ENCODE results near the gene DEXI.
A peak's percentile ranks its signal among the peaks of the same experiment; 100 is the strongest.
"Not testable (repeated sequence)": the region's sequence is repeated elsewhere in the genome, so short reads cannot be mapped to it uniquely, and the experiment has no call there.

Gene DEXI

GRCh38 chr16:10944249-10945064, 2.2 kb upstream of the DEXI start, which contains the start of gene CLEC16A:
TSS of gene CLEC16A (plus strand) at chr16:10944564. CDS start at chr16:10944718, 154 bp downstream.
- Histone ChIP-seq H3K4me1 (ENCODE audit: control insufficient read depth in 5 of 5, insufficient read depth in 5 of 5, low read length in 5 of 5) (peaks cover 21 to 67% (median 61%) of the 10 kb centered on the region in 5 donors), H3K27me3 (ENCODE audit: control insufficient read depth in 5 of 5, insufficient read depth in 4 of 5, low read length in 5 of 5) (no peaks in the 10 kb centered on the region)

GRCh38 chr16:10943064-10943353, 741 bp upstream of the DEXI start:
- peaks cover 0 to 3% (median 0%) of the 10 kb centered on the region in 5 donors for H3K36me3 ChIP-seq (ENCODE audit: control insufficient read depth in 5 of 5, insufficient read depth in 5 of 5, low read length in 5 of 5)
- peak overlapping the region; percentile 46 for H3K27ac ChIP-seq (ENCODE audit: low read depth, low read length)
- no peak overlapping the region for H3K9ac ChIP-seq (ENCODE audit: low read length in 5 of 5)
- peak overlapping the region; percentile 65 to 84 (median 78) for H3K4me3 ChIP-seq (ENCODE audit: low read depth in 1 of 5, low read length in 5 of 5)
- peaks cover 26 to 75% (median 67%) of the 10 kb centered on the region in 5 donors for H3K4me1 ChIP-seq (ENCODE audit: control insufficient read depth in 5 of 5, insufficient read depth in 5 of 5, low read length in 5 of 5)
- H3K9me3 ChIP-seq (ENCODE audit: control insufficient read depth in 5 of 5, low read length in 5 of 5), result no peaks in the 10 kb centered on the region
- H3K27me3 ChIP-seq (ENCODE audit: control insufficient read depth in 5 of 5, insufficient read depth in 4 of 5, low read length in 5 of 5), result no peaks in the 10 kb centered on the region

More at GRCh38 chr16:10944249-10945064, 2.2 kb upstream of the DEXI start, which contains the start of gene CLEC16A:
- Histone ChIP-seq H3K4me3 (ENCODE audit: low read depth in 1 of 5, low read length in 5 of 5) (peak within 1 kb of the TSS; percentile 80 to 86 (median 83)), H3K9ac (ENCODE audit: low read length in 5 of 5) (peak within 1 kb of the TSS; percentile 35 to 88 (median 70)), H3K36me3 (ENCODE audit: control insufficient read depth in 5 of 5, insufficient read depth in 5 of 5, low read length in 5 of 5) (peaks cover 0 to 3% (median 0%) of the 10 kb centered on the region in 5 donors), H3K27ac (ENCODE audit: low read depth, low read length) (peak within 1 kb of the TSS; percentile 54), H3K9me3 (ENCODE audit: control insufficient read depth in 5 of 5, low read length in 5 of 5) (no peaks in the 10 kb centered on the region)

- H3K27me3 ChIP-seq (ENCODE audit: control insufficient read depth in 5 of 5, insufficient read depth in 4 of 5, low read length in 5 of 5); H3K9me3 ChIP-seq (ENCODE audit: control insufficient read depth in 5 of 5, low read length in 5 of 5); H3K36me3 ChIP-seq (ENCODE audit: control insufficient read depth in 5 of 5, insufficient read depth in 5 of 5, low read length in 5 of 5): not testable (repeated sequence)
- peak overlapping the region; percentile 37 for H3K27ac ChIP-seq (ENCODE audit: low read depth, low read length)
- peak overlapping the region in 4 of 5 donors; percentile 65 to 81 (median 76) for H3K4me3 ChIP-seq (ENCODE audit: low read depth in 1 of 5, low read length in 5 of 5)
- H3K4me1 ChIP-seq (ENCODE audit: control insufficient read depth in 5 of 5, insufficient read depth in 5 of 5, low read length in 5 of 5), result peaks cover 36 to 85% (median 78%) of the 10 kb centered on the region in 5 donors
- H3K9ac ChIP-seq (ENCODE audit: low read length in 5 of 5), result peak overlapping the region in 4 of 5 donors; percentile 35 to 81 (median 58)
These were observed 325 bp downstream of the DEXI start for GRCh38 chr16:10941935-10942351.

- H3K4me3 ChIP-seq (ENCODE audit: low read depth in 1 of 5, low read length in 5 of 5), result peak overlapping the region; percentile 65 to 81 (median 78)
- peaks cover 0 to 7% (median 0%) of the 10 kb centered on the region in 5 donors for H3K36me3 ChIP-seq (ENCODE audit: control insufficient read depth in 5 of 5, insufficient read depth in 5 of 5, low read length in 5 of 5)
- no peaks in the 10 kb centered on the region for H3K9me3 ChIP-seq (ENCODE audit: control insufficient read depth in 5 of 5, low read length in 5 of 5)
- H3K27me3 ChIP-seq (ENCODE audit: control insufficient read depth in 5 of 5, insufficient read depth in 4 of 5, low read length in 5 of 5), result no peaks in the 10 kb centered on the region
- peak overlapping the region; percentile 54 to 95 (median 83) for H3K9ac ChIP-seq (ENCODE audit: low read length in 5 of 5)
- peak overlapping the region; percentile 75 for H3K27ac ChIP-seq (ENCODE audit: low read depth, low read length)
- H3K4me1 ChIP-seq (ENCODE audit: control insufficient read depth in 5 of 5, insufficient read depth in 5 of 5, low read length in 5 of 5), result peaks cover 38 to 90% (median 84%) of the 10 kb centered on the region in 5 donors
These were observed 938 bp downstream of the DEXI start for GRCh38 chr16:10941127-10941933.

GRCh38 chr16:10940501-10941079, 1.7 kb downstream of the DEXI start:
- no peaks in the 10 kb centered on the region for H3K9me3 ChIP-seq (ENCODE audit: control insufficient read depth in 5 of 5, low read length in 5 of 5)
- peak overlapping the region; percentile 75 for H3K27ac ChIP-seq (ENCODE audit: low read depth, low read length)

GRCh38 chr16:10939649-10940234, 2.5 kb downstream of the DEXI start:
- peak overlapping the region; percentile 75 for H3K27ac ChIP-seq (ENCODE audit: low read depth, low read length)
- H3K4me3 ChIP-seq (ENCODE audit: low read depth in 1 of 5, low read length in 5 of 5), result peak overlapping the region; percentile 21 to 81 (median 78)
- H3K9me3 ChIP-seq (ENCODE audit: control insufficient read depth in 5 of 5, low read length in 5 of 5), result no peaks in the 10 kb centered on the region
- H3K9ac ChIP-seq (ENCODE audit: low read length in 5 of 5), result peak overlapping the region in 2 of 5 donors; percentile 5 to 95
- peaks cover 0 to 9% (median 2%) of the 10 kb centered on the region in 5 donors for H3K36me3 ChIP-seq (ENCODE audit: control insufficient read depth in 5 of 5, insufficient read depth in 5 of 5, low read length in 5 of 5)
- H3K27me3 ChIP-seq (ENCODE audit: control insufficient read depth in 5 of 5, insufficient read depth in 4 of 5, low read length in 5 of 5), result no peaks in the 10 kb centered on the region
- H3K4me1 ChIP-seq (ENCODE audit: control insufficient read depth in 5 of 5, insufficient read depth in 5 of 5, low read length in 5 of 5), result peaks cover 36 to 89% (median 87%) of the 10 kb centered on the region in 5 donors

More at GRCh38 chr16:10940501-10941079, 1.7 kb downstream of the DEXI start:
- Histone ChIP-seq H3K4me1 (ENCODE audit: control insufficient read depth in 5 of 5, insufficient read depth in 5 of 5, low read length in 5 of 5) (peaks cover 37 to 90% (median 87%) of the 10 kb centered on the region in 5 donors), H3K9ac (ENCODE audit: low read length in 5 of 5) (peak overlapping the region; percentile 54 to 95 (median 83)), H3K27me3 (ENCODE audit: control insufficient read depth in 5 of 5, insufficient read depth in 4 of 5, low read length in 5 of 5) (no peaks in the 10 kb centered on the region), H3K36me3 (ENCODE audit: control insufficient read depth in 5 of 5, insufficient read depth in 5 of 5, low read length in 5 of 5) (peaks cover 0 to 9% (median 0%) of the 10 kb centered on the region in 5 donors), H3K4me3 (ENCODE audit: low read depth in 1 of 5, low read length in 5 of 5) (peak overlapping the region; percentile 65 to 81 (median 78))

GRCh38 chr16:10938796-10939648, 3.2 kb downstream of the DEXI start:
- H3K4me3 ChIP-seq (ENCODE audit: low read depth in 1 of 5, low read length in 5 of 5), result peak overlapping the region; percentile 21 to 78 (median 54)
- H3K9ac ChIP-seq (ENCODE audit: low read length in 5 of 5), result peak overlapping the region in 2 of 5 donors; percentile 31 to 95
- H3K36me3 ChIP-seq (ENCODE audit: control insufficient read depth in 5 of 5, insufficient read depth in 5 of 5, low read length in 5 of 5), result peaks cover 0 to 12% (median 2%) of the 10 kb centered on the region in 5 donors
- H3K27ac ChIP-seq (ENCODE audit: low read depth, low read length), result peak overlapping the region; percentile 75
- H3K9me3 ChIP-seq (ENCODE audit: control insufficient read depth in 5 of 5, low read length in 5 of 5), result no peaks in the 10 kb centered on the region
- H3K4me1 ChIP-seq (ENCODE audit: control insufficient read depth in 5 of 5, insufficient read depth in 5 of 5, low read length in 5 of 5), result peaks cover 36 to 93% (median 92%) of the 10 kb centered on the region in 5 donors
- no peaks in the 10 kb centered on the region for H3K27me3 ChIP-seq (ENCODE audit: control insufficient read depth in 5 of 5, insufficient read depth in 4 of 5, low read length in 5 of 5)

GRCh38 chr16:10938321-10938720, 3.9 kb downstream of the DEXI start:
- Histone ChIP-seq H3K27me3 (ENCODE audit: control insufficient read depth in 5 of 5, insufficient read depth in 4 of 5, low read length in 5 of 5) (no peaks in the 10 kb centered on the region), H3K36me3 (ENCODE audit: control insufficient read depth in 5 of 5, insufficient read depth in 5 of 5, low read length in 5 of 5) (peaks cover 0 to 19% (median 9%) of the 10 kb centered on the region in 5 donors), H3K4me3 (ENCODE audit: low read depth in 1 of 5, low read length in 5 of 5) (peak overlapping the region; percentile 3 to 75 (median 39)), H3K27ac (ENCODE audit: low read depth, low read length) (peak overlapping the region; percentile 75), H3K4me1 (ENCODE audit: control insufficient read depth in 5 of 5, insufficient read depth in 5 of 5, low read length in 5 of 5) (peaks cover 38 to 92% (median 89%) of the 10 kb centered on the region in 5 donors), H3K9ac (ENCODE audit: low read length in 5 of 5) (peak overlapping the region in 2 of 5 donors; percentile 42), H3K9me3 (ENCODE audit: control insufficient read depth in 5 of 5, low read length in 5 of 5) (no peaks in the 10 kb centered on the region)

Measured in subcutaneous abdominal adipose tissue (tissue), 5 donors.